ENCODE measurements around the gene ST6GAL1. TPM values are rescaled to one million over a fixed set of nuclear protein-coding genes. Genes with fewer than 3 reads are reported as not detected.

The ST6GAL1 gene
- polyA plus RNA-seq, 1 of the 3 experiments (the other 2 are of a cell fraction) = 3.9 TPM

DNA sequence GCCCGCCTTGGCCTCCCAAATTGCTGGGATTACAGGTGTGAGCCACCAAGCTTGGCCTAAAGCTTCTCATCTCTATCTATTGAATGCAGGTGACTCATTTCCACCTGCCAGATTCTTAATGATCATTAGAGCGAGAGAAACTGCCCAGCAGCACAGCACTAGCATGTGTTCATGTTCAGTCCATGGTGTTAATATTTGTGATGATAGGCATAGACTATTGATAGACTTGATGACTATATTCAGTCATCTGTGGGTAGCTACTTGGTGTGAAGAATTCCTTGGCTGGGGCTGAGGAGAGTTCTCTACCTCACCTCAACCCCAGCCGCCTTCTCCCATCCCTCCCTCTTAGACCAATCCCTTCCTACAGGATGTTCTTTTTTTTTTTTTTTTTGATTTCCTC is 60.0 kb downstream of the ST6GAL1 start:
- Histone ChIP-seq H4K20me1 (ENCODE audit: insufficient read depth) (no peaks in the 10 kb centered on the region), H2AFZ (ENCODE audit: low read depth) (no peak overlapping the region), H3K4me3 (ENCODE audit: low read depth in 2 of 2, low read length in 1 of 2) (no peak overlapping the region), H3F3A (replicated peaks; ENCODE audit: insufficient read depth) (no peaks in the 10 kb centered on the region), H3K9ac (no peak overlapping the region), H3K4me1 (ENCODE audit: control insufficient read depth in 1 of 2, insufficient read depth in 2 of 2, low read depth in 1 of 2, low read length in 1 of 2) (no peaks in the 10 kb centered on the region; a peak in 1 of 4 replicates), H3K27me3 (ENCODE audit: insufficient read depth) (no peaks in the 10 kb centered on the region), H3K9me2 (no peaks in the 10 kb centered on the region), H3K27ac (ENCODE audit: low read depth in 2 of 2, low read length in 1 of 2) (no peak overlapping the region), H3K9me3 (no peaks in the 10 kb centered on the region), H3K36me3 (replicated peaks in 1 of 2; ENCODE audit: control insufficient read depth in 1 of 2, insufficient read depth in 2 of 2, low read length in 1 of 2) (no peaks in the 10 kb centered on the region), H3K4me2 (no peak overlapping the region), H3K79me2 (ENCODE audit: insufficient read depth) (no peaks in the 10 kb centered on the region)
- TF ChIP-seq, protein P1, sequence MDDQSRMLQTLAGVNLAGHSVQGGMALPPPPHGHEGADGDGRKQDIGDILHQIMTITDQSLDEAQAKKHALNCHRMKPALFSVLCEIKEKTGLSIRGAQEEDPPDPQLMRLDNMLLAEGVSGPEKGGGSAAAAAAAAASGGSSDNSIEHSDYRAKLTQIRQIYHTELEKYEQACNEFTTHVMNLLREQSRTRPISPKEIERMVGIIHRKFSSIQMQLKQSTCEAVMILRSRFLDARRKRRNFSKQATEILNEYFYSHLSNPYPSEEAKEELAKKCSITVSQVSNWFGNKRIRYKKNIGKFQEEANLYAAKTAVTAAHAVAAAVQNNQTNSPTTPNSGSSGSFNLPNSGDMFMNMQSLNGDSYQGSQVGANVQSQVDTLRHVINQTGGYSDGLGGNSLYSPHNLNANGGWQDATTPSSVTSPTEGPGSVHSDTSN (IDR thresholded peaks at IDR 0.05) = no peak
- TF ChIP-seq FOXJ3 (CRISPR knock-in tag; IDR thresholded peaks at IDR 0.05) (no peak), POLR2AphosphoS5 (IDR thresholded peaks at IDR 0.05; ENCODE audit: low read depth, low read length) (no peak), MXI1 (IDR thresholded peaks at IDR 0.05; ENCODE audit: low read depth, low read length) (no peak), RFX5 (IDR thresholded peaks at IDR 0.05; ENCODE audit: low read length) (no peak), CHD2 (IDR thresholded peaks at IDR 0.05; ENCODE audit: low read length, partially characterized antibody) (no peak), EZH2phosphoT487 (IDR thresholded peaks at IDR 0.05; ENCODE audit: borderline replicate concordance, low read depth) (no peak), NFIC (IDR thresholded peaks at IDR 0.05; ENCODE audit: borderline replicate concordance) (no peak), JUND (IDR thresholded peaks at IDR 0.05) (no peak), TCF12 (IDR thresholded peaks at IDR 0.05) (no peak), YY1 (IDR thresholded peaks at IDR 0.05; ENCODE audit: low read depth) (no peak), TAF1 (IDR thresholded peaks at IDR 0.05; ENCODE audit: borderline replicate concordance, low read depth, low read length) (no peak), SMC3 (IDR thresholded peaks at IDR 0.05; ENCODE audit: low read depth, low read length) (no peak), ELF1 (IDR thresholded peaks at IDR 0.05) (no peak), GABPA (IDR thresholded peaks at IDR 0.05; ENCODE audit: low read depth) (no peak)
- TF ChIP-seq, protein P2, sequence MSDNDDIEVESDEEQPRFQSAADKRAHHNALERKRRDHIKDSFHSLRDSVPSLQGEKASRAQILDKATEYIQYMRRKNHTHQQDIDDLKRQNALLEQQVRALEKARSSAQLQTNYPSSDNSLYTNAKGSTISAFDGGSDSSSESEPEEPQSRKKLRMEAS (IDR thresholded peaks at IDR 0.05; ENCODE audit: low read depth) = no peak
- TF ChIP-seq, protein P3, sequence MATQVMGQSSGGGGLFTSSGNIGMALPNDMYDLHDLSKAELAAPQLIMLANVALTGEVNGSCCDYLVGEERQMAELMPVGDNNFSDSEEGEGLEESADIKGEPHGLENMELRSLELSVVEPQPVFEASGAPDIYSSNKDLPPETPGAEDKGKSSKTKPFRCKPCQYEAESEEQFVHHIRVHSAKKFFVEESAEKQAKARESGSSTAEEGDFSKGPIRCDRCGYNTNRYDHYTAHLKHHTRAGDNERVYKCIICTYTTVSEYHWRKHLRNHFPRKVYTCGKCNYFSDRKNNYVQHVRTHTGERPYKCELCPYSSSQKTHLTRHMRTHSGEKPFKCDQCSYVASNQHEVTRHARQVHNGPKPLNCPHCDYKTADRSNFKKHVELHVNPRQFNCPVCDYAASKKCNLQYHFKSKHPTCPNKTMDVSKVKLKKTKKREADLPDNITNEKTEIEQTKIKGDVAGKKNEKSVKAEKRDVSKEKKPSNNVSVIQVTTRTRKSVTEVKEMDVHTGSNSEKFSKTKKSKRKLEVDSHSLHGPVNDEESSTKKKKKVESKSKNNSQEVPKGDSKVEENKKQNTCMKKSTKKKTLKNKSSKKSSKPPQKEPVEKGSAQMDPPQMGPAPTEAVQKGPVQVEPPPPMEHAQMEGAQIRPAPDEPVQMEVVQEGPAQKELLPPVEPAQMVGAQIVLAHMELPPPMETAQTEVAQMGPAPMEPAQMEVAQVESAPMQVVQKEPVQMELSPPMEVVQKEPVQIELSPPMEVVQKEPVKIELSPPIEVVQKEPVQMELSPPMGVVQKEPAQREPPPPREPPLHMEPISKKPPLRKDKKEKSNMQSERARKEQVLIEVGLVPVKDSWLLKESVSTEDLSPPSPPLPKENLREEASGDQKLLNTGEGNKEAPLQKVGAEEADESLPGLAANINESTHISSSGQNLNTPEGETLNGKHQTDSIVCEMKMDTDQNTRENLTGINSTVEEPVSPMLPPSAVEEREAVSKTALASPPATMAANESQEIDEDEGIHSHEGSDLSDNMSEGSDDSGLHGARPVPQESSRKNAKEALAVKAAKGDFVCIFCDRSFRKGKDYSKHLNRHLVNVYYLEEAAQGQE (IDR thresholded peaks at IDR 0.05; ENCODE audit: low read depth, low read length) = no peak
- TF ChIP-seq, protein P4, sequence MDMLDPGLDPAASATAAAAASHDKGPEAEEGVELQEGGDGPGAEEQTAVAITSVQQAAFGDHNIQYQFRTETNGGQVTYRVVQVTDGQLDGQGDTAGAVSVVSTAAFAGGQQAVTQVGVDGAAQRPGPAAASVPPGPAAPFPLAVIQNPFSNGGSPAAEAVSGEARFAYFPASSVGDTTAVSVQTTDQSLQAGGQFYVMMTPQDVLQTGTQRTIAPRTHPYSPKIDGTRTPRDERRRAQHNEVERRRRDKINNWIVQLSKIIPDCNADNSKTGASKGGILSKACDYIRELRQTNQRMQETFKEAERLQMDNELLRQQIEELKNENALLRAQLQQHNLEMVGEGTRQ (IDR thresholded peaks at IDR 0.05; ENCODE audit: borderline replicate concordance, low read depth, low read length) = no peak
- TF ChIP-seq, protein P5, sequence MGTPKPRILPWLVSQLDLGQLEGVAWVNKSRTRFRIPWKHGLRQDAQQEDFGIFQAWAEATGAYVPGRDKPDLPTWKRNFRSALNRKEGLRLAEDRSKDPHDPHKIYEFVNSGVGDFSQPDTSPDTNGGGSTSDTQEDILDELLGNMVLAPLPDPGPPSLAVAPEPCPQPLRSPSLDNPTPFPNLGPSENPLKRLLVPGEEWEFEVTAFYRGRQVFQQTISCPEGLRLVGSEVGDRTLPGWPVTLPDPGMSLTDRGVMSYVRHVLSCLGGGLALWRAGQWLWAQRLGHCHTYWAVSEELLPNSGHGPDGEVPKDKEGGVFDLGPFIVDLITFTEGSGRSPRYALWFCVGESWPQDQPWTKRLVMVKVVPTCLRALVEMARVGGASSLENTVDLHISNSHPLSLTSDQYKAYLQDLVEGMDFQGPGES (IDR thresholded peaks at IDR 0.05; ENCODE audit: low read depth, low read length) = no peak
- CTCF ChIA-PET = no interaction called here
- no peak for DNase-seq
- WGBS (ENCODE audit: low lambda C conversion rate) = 95% methylated on average over 2 of the region's 3 CpGs
- POLR2A ChIA-PET = no interaction called here

Measured in SK-N-SH (cell line).